HCT116 (cell line): Measurements from ENCODE around the gene SCO1. TPM values are rescaled to one million over a fixed set of nuclear protein-coding genes. Genes with fewer than 3 reads are reported as not detected.

ENCODE experiments used
- ATAC-seq: fragments of 200-7000 bp; cut with Tn5 transposase; 2 replicates; pipeline ENCODE4 v1.9.1; 2020; ENCODE audit warnings: mild to moderate bottlenecking, moderate library complexity
- BruUV-seq: library from RNA; stranded (reverse); fragments of 400-500 nt; replicated peaks from 2 replicates; lab custom pipeline; 2021; lab: Mats Ljungman, UMichigan
- CTCF ChIA-PET: fragments of 300-600 bp; sonication (Branson Sonifier 250); formaldehyde crosslinking; loops from one replicate; lab custom pipeline; 2021; ENCODE audit warnings: antibody characterized with exemption; lab: Charles Lee
- POLR2A ChIA-PET: fragments of 300-600, 350-600 bp; sonication (Branson Sonifier 250); formaldehyde crosslinking; loops from one replicate; lab custom pipeline; 2021; ENCODE audit warnings: antibody characterized with exemption; lab: Charles Lee
- RAD21 ChIA-PET, 2 experiments: fragments of 300-600 bp; sonication (Branson Sonifier 250); formaldehyde crosslinking; loops; one replicate each; lab custom pipeline; 2023; ENCODE audit warnings: low total read pairs in 2 of 2; ENCODE audit not compliant: uncharacterized antibody in 2 of 2, unreplicated experiment in 2 of 2, low non-redundant PET in 1 of 2; lab: Charles Lee
- DNase-seq: peaks from one replicate; pipeline ENCODE4 v3.0.0-alpha.2; 2010; ENCODE audit warnings: low read depth, low spot score
- H2AFZ ChIP-seq: fragments of 200-600 bp; shearing (Covaris generic), sonication (generic); 2 replicates; pipeline ENCODE4 v1.6.1; 2017; ENCODE audit warnings: low read depth, mixed run types, mixed read lengths, antibody characterized with exemption, low read length; ENCODE audit not compliant: poor library complexity, severe bottlenecking
- H3K27ac ChIP-seq: 2 replicates; pipeline ENCODE4 v1.5.1; 2012; ENCODE audit warnings: low read depth, low read length
- H3K27me3 ChIP-seq: fragments of 200-600 bp; sonication (generic); 2 replicates; pipeline ENCODE4 v1.6.1; 2016; ENCODE audit warnings: mixed run types, low read length, mixed read lengths; ENCODE audit not compliant: insufficient read depth
- H3K36me3 ChIP-seq, 2 experiments: fragments of 200-500 bp in 1 of 2; fragments of 200-600 bp in 1 of 2; sonication (Bioruptor generic) in 1 of 2; sonication (generic) in 1 of 2; 2 replicates each; pipeline versions ENCODE4 v1.5.1 to v1.6.1; 2014 to 2016; ENCODE audit warnings: low read length in 2 of 2, inconsistent platforms in 1 of 2, mixed read lengths in 1 of 2, mixed run types in 1 of 2; ENCODE audit not compliant: insufficient read depth in 2 of 2, control insufficient read depth in 1 of 2
- H3K4me1 ChIP-seq, 2 experiments: fragments of 200-600 bp in 1 of 2; sonication (generic) in 1 of 2; 2 replicates each; pipeline versions ENCODE4 v1.5.1 to v1.6.1; 2012 to 2017; ENCODE audit warnings: low read length in 2 of 2, inconsistent platforms in 1 of 2, mild to moderate bottlenecking in 1 of 2, mixed read lengths in 1 of 2, mixed run types in 1 of 2, moderate library complexity in 1 of 2; ENCODE audit not compliant: insufficient read depth in 2 of 2, control insufficient read depth in 1 of 2
- H3K4me2 ChIP-seq: fragments of 200-600 bp; sonication (generic); 2 replicates; pipeline ENCODE4 v1.6.1; 2017; ENCODE audit warnings: mixed run types, low read length, mixed read lengths
- H3K4me3 ChIP-seq, 2 experiments: fragments of 200-600 bp in 1 of 2; sonication (generic) in 1 of 2; replicated peaks in 1 of 2; 2 replicates each; pipeline ENCODE4 v1.5.1; 2011 to 2016; ENCODE audit warnings: low read length in 2 of 2, control low read depth in 1 of 2, low read depth in 1 of 2, mild to moderate bottlenecking in 1 of 2, mixed read lengths in 1 of 2, mixed run types in 1 of 2
- H3K79me2 ChIP-seq: fragments of 200-600 bp; sonication (generic); 2 replicates; pipeline ENCODE4 v1.6.1; 2017; ENCODE audit warnings: mild to moderate bottlenecking, mixed run types, low read length, moderate library complexity, mixed read lengths; ENCODE audit not compliant: insufficient read depth
- H3K9ac ChIP-seq: fragments of 200-600 bp; sonication (generic); 2 replicates; pipeline ENCODE4 v1.6.1; 2016; ENCODE audit warnings: low read length, mixed read lengths
- H3K9me2 ChIP-seq: fragments of 200-600 bp; sonication (generic), shearing (Covaris generic); 2 replicates; pipeline ENCODE4 v1.6.1; 2017; ENCODE audit warnings: mixed run types, mild to moderate bottlenecking, moderate library complexity; ENCODE audit not compliant: insufficient read depth
- H3K9me3 ChIP-seq, 2 experiments: fragments of 200-500 bp in 1 of 2; fragments of 200-600 bp in 1 of 2; sonication (Bioruptor generic) in 1 of 2; sonication (generic) in 1 of 2; 2 replicates each; pipeline ENCODE4 v1.6.1; 2014 to 2017; ENCODE audit warnings: low read length in 2 of 2, mixed read lengths in 2 of 2, inconsistent platforms in 1 of 2, low read depth in 1 of 2, mild to moderate bottlenecking in 1 of 2, mixed run types in 1 of 2, moderate library complexity in 1 of 2; ENCODE audit not compliant: control insufficient read depth in 1 of 2, insufficient read depth in 1 of 2
- H4K20me1 ChIP-seq: fragments of 200-600 bp; sonication (generic), shearing (Covaris generic); 2 replicates; pipeline ENCODE4 v1.6.1; 2017; ENCODE audit warnings: mixed run types, mild to moderate bottlenecking, moderate library complexity; ENCODE audit not compliant: insufficient read depth
- ATF3 ChIP-seq: IDR thresholded peaks from 2 replicates; pipeline ENCODE4 v1.6.1; 2012
- CBX3 ChIP-seq: IDR thresholded peaks from 2 replicates; pipeline ENCODE4 v1.6.1; 2012; ENCODE audit warnings: low read depth
- CTCF ChIP-seq, 3 experiments: fragments of 200-600 bp in 1 of 3; sonication (generic) in 1 of 3; IDR thresholded peaks in 2 of 3; conservative IDR thresholded peaks in 1 of 3; 2 replicates each; pipeline ENCODE4 v1.5.1; 2012 to 2017; ENCODE audit warnings: low read depth in 2 of 3, low read length in 2 of 3, antibody characterized with exemption in 1 of 3, borderline replicate concordance in 1 of 3, control low read depth in 1 of 3, mild to moderate bottlenecking in 1 of 3, mixed read lengths in 1 of 3, mixed run types in 1 of 3, moderate library complexity in 1 of 3; ENCODE audit not compliant: insufficient read depth in 1 of 3
- EGR1 ChIP-seq: IDR thresholded peaks from 2 replicates; pipeline ENCODE4 v1.6.1; 2012; ENCODE audit warnings: low read depth
- ELF1 ChIP-seq: IDR thresholded peaks from 2 replicates; pipeline ENCODE4 v1.6.1; 2012; ENCODE audit warnings: low read depth, borderline replicate concordance
- EZH2phosphoT487 ChIP-seq: fragments of 200-600 bp; IDR thresholded peaks from 2 replicates; pipeline ENCODE4 v1.6.1; 2018; ENCODE audit warnings: antibody characterized with exemption, borderline replicate concordance
- JUND ChIP-seq: IDR thresholded peaks from 2 replicates; pipeline ENCODE4 v1.6.1; 2012
- RAD21 ChIP-seq: IDR thresholded peaks from 2 replicates; pipeline ENCODE4 v1.6.1; 2012; ENCODE audit warnings: low read depth, mild to moderate bottlenecking
- REST ChIP-seq: IDR thresholded peaks from 2 replicates; pipeline ENCODE4 v1.6.1; 2012; ENCODE audit warnings: low read depth
- SIN3A ChIP-seq: IDR thresholded peaks from 2 replicates; pipeline ENCODE4 v1.6.1; 2012; ENCODE audit warnings: low read depth
- TCF7L2 ChIP-seq: IDR thresholded peaks from 2 replicates; pipeline ENCODE4 v1.7.0; 2011; ENCODE audit warnings: borderline replicate concordance, inconsistent platforms; ENCODE audit not compliant: insufficient read depth, insufficient read length; ENCODE audit errors: extremely low read depth
- YY1 ChIP-seq: IDR thresholded peaks from 2 replicates; pipeline ENCODE4 v1.6.1; 2011; ENCODE audit warnings: low read length, low read depth, moderate library complexity, mild to moderate bottlenecking; ENCODE audit not compliant: insufficient replicate concordance; ENCODE audit errors: extremely low read depth
- ZBTB33 ChIP-seq: IDR thresholded peaks from 2 replicates; pipeline ENCODE4 v1.6.1; 2011; ENCODE audit warnings: mild to moderate bottlenecking, low read length, moderate library complexity; ENCODE audit not compliant: insufficient replicate concordance; ENCODE audit errors: extremely low read depth
- ZFX ChIP-seq: fragments of 450-650 bp; IDR thresholded peaks from 2 replicates; pipeline ENCODE4 v1.6.1; 2017
- ZNF274 ChIP-seq: fragments of 200-500 bp; sonication (Bioruptor generic); IDR thresholded peaks from 2 replicates; pipeline ENCODE4 v1.6.1; 2014; ENCODE audit warnings: mild to moderate bottlenecking, low read depth, low read length, inconsistent platforms
- intact Hi-C: fragments of 100-400 bp; cut with micrococcal nuclease; formaldehyde crosslinking; loops from 2 replicates; pipeline ENCODE4 v1.10.0; 2022
- total RNA-seq: library from RNA; stranded (reverse); gene quantifications from one replicate; pipeline ENCODE4 v1.2.1, GENCODE V29; 2021; ENCODE audit not compliant: unreplicated experiment

SCO1 gene
- total RNA-seq, 1 experiment from 2014 or later, result 35.8 TPM

GRCh38 chr17:10743316-10744009, 46.1 kb upstream of the SCO1 start:
- H3K4me1 ChIP-seq, result no peaks in the 10 kb centered on the region
- H3K4me2 ChIP-seq, result no peak overlapping the region
- DNase-seq (no peak), ATAC-seq (no peak)
- H4K20me1 ChIP-seq, result no peaks in the 10 kb centered on the region
- ChIA-PET RAD21 (no interaction called here), CTCF (no interaction called here), POLR2A (no interaction called here)
- H3K27ac ChIP-seq, result no peak overlapping the region
- intact Hi-C loops, result no loop called here
- no peaks in the 10 kb centered on the region for H3K9me3 ChIP-seq
- no peaks in the 10 kb centered on the region for H3K9me2 ChIP-seq
- no peak overlapping the region for H3K4me3 ChIP-seq
- peaks cover 40% of the 10 kb centered on the region for H3K27me3 ChIP-seq
- no TSS peak for BruUV-seq
- no peak overlapping the region for H2AFZ ChIP-seq
- no peak overlapping the region for H3K9ac ChIP-seq
- no peak for TF ChIP-seq ZBTB33
- TF ChIP-seq ELF1, result no peak
- no peak for TF ChIP-seq RAD21
- TF ChIP-seq SIN3A, result no peak
- no peak for TF ChIP-seq YY1
- no peak for TF ChIP-seq REST
- no peak for TF ChIP-seq ZNF274
- no peak for TF ChIP-seq EGR1
- no peak for TF ChIP-seq JUND
- TF ChIP-seq CBX3, result no peak
- TF ChIP-seq CTCF (IDR thresholded peaks at IDR 0.05 in 2 of 3, conservative IDR thresholded peaks at IDR 0.05 in 1 of 3; ENCODE audit: borderline replicate concordance in 1 of 3, insufficient read depth in 1 of 3, low read depth in 2 of 3, low read length in 2 of 3), result no peak
- no peak for TF ChIP-seq TCF7L2
- TF ChIP-seq EZH2phosphoT487, result no peak
- TF ChIP-seq ATF3, result no peak
- TF ChIP-seq ZFX, result no peak
- H3K36me3 ChIP-seq, result no peaks in the 10 kb centered on the region
- no peaks in the 10 kb centered on the region for H3K79me2 ChIP-seq
